IPS-11a (cell line): ENCODE data around the gene CTAGE4.
"Not testable (repeated sequence)": the region's sequence is repeated elsewhere in the genome, so short reads cannot be mapped to it uniquely, and the experiment has no call there.

Experiments used
- H3K4me3 ChIP-seq: one replicate; pipeline ENCODE4 v1.5.1; 2013; ENCODE audit warnings: low read depth, low read length, control low read depth

The CTAGE4 gene

GRCh38 chr7:144205306-144205705, 22.0 kb downstream of the CTAGE4 start:
- H3K4me3 ChIP-seq = not testable (repeated sequence)

GRCh38 chr7:144217200-144217599, 33.9 kb downstream of the CTAGE4 start:
- not testable (repeated sequence) for H3K4me3 ChIP-seq

- H3K4me3 ChIP-seq = not testable (repeated sequence)
These were observed 35.3 kb downstream of the CTAGE4 start for GRCh38 chr7:144218581-144218980.

- H3K4me3 ChIP-seq = not testable (repeated sequence)
These were observed 35.9 kb downstream of the CTAGE4 start for GRCh38 chr7:144219149-144219548.

- not testable (repeated sequence) for H3K4me3 ChIP-seq
These were observed 37.3 kb downstream of the CTAGE4 start for GRCh38 chr7:144220531-144220930.

DNA sequence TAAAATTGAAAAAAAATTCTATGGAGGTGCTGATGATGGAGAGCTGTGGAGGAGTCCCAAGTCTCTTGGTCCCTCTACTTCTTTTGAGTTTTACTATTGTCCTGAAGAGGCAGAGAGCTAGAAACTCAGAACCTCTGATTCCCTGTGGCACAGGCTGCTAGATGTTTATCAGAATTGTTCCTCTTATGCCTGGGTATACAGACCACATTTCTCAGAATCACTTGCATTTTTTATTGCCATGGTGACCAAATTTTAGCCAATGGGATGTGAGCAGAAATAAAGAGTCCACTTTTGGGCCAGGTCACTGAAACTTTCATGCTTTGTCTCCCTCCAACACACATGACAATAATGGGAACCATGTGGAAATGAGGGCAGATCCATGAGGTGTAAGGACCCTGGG, 40.4 kb downstream of the CTAGE4 start:
- H3K4me3 ChIP-seq = not testable (repeated sequence)

GRCh38 chr7:144226866-144227265, 43.6 kb downstream of the CTAGE4 start:
- not testable (repeated sequence) for H3K4me3 ChIP-seq

DNA sequence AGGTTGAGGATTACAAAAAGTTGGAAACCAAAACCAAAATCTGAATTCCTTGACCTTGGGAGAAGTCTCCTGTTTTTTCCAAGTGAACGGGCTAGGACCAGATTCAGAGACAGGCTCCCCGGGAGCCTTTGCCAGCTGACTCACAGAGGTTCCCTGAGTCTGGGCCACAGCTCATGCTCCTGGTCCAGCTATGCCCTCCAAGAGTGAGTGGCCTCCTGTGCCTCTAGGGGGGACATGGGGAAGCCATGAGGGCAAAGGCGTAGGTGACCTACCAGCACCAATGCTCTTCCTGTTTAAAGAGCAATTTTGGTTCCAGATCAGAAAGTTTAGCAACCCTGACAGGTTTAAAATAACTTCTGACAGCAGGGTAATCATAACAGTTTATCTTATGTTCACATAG, 45.5 kb downstream of the CTAGE4 start:
- not testable (repeated sequence) for H3K4me3 ChIP-seq

GRCh38 chr7:144231027-144231426, 47.8 kb downstream of the CTAGE4 start:
- not testable (repeated sequence) for H3K4me3 ChIP-seq

DNA sequence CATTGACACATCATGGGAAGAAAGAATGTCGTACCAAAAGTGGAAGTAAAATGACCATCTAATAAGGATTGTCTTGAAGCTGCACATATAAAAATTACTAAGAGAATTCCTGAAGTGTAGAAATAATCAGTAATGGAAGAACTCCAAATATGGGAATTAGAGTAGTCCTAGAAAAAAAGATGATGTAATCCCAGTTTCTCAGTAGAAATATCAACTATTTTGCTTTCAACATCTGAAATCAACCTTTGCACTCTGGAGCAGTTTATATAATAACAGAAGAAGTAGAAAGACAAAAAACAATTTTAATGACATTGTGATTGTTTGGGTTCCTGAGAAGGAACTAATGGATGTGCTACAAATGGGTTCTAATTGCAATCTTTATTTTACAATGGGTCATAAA, 49.8 kb downstream of the CTAGE4 start:
- H3K4me3 ChIP-seq = not testable (repeated sequence)
